ENCODE results near the gene ITPR1.

ITPR1 gene

GRCh38 chr3:4744405-4745234 is 251.5 kb downstream of the ITPR1 start:
- DNase-seq (ENCODE audit: low read depth), result no peak

GRCh38 chr3:4745235-4745610 is 252.1 kb downstream of the ITPR1 start:
- DNase-seq (ENCODE audit: low read depth), result no peak

- DNase-seq (ENCODE audit: low read depth), result no peak
Measured at GRCh38 chr3:4746241-4746958, 253.3 kb downstream of the ITPR1 start.

GRCh38 chr3:4748127-4748526 is 255.0 kb downstream of the ITPR1 start:
- DNase-seq (ENCODE audit: low read depth), result no peak

GRCh38 chr3:4748701-4749378 is 255.7 kb downstream of the ITPR1 start:
- no peak for DNase-seq (ENCODE audit: low read depth)

GRCh38 chr3:4749567-4750002 is 256.4 kb downstream of the ITPR1 start:
- no peak for DNase-seq (ENCODE audit: low read depth)

- no peak for DNase-seq (ENCODE audit: low read depth)
Measured at GRCh38 chr3:4750306-4750968, 257.3 kb downstream of the ITPR1 start.

GRCh38 chr3:4751029-4751501 is 257.9 kb downstream of the ITPR1 start:
- no peak for DNase-seq (ENCODE audit: low read depth)

GRCh38 chr3:4751502-4752101 is 258.5 kb downstream of the ITPR1 start:
- DNase-seq (ENCODE audit: low read depth), result no peak

GRCh38 chr3:4752201-4753072 is 259.3 kb downstream of the ITPR1 start:
- no peak for DNase-seq (ENCODE audit: low read depth)

- no peak for DNase-seq (ENCODE audit: low read depth)
Measured at GRCh38 chr3:4753073-4753691, 260.0 kb downstream of the ITPR1 start.

GRCh38 chr3:4754180-4755086 is 261.3 kb downstream of the ITPR1 start:
- DNase-seq (ENCODE audit: low read depth), result no peak

GRCh38 chr3:4755566-4755965 is 262.4 kb downstream of the ITPR1 start:
- DNase-seq (ENCODE audit: low read depth), result no peak

- DNase-seq (ENCODE audit: low read depth), result no peak
Measured at GRCh38 chr3:4756057-4756775, 263.1 kb downstream of the ITPR1 start.

GRCh38 chr3:4756855-4757574 is 263.9 kb downstream of the ITPR1 start:
- DNase-seq (ENCODE audit: low read depth), result no peak

- DNase-seq (ENCODE audit: low read depth), result no peak
Measured at GRCh38 chr3:4757575-4758248, 264.6 kb downstream of the ITPR1 start.

GRCh38 chr3:4758249-4758860 is 265.2 kb downstream of the ITPR1 start:
- DNase-seq (ENCODE audit: low read depth), result no peak

Data from HS-27A (cell line).